Breast epithelium (tissue), 4 donors: ENCODE results near the gene EPHA6. TPM values are rescaled to one million over a fixed set of nuclear protein-coding genes. Genes with fewer than 3 reads are reported as not detected.

Experiments
- DNase-seq, 2 donors: peaks; one replicate each; pipeline ENCODE4 v3.0.0-alpha.2; 2019; ENCODE audit warnings: low spot score in 2 of 2
- H3K27ac ChIP-seq, 2 donors: fragments of 200-600 bp; sonication (generic) in 1 of 2; one replicate each; pipeline ENCODE4 v1.5.1; 2016 to 2019; ENCODE audit warnings: mild to moderate bottlenecking in 1 of 2
- H3K27me3 ChIP-seq, 2 donors: fragments of 200-600 bp; sonication (generic) in 1 of 2; one replicate each; pipeline versions ENCODE4 v1.5.1 to v1.6.0; 2017 to 2019; ENCODE audit warnings: control low read depth in 1 of 2, mild to moderate bottlenecking in 1 of 2
- H3K36me3 ChIP-seq: fragments of 200-600 bp; one replicate; pipeline ENCODE4 v1.5.1; 2019
- H3K4me1 ChIP-seq, 2 donors: fragments of 200-600 bp; sonication (generic); one replicate each; pipeline ENCODE4 v1.5.1; 2016 to 2019; ENCODE audit warnings: control low read depth in 1 of 2
- H3K4me3 ChIP-seq, 3 donors: fragments of 200-600 bp; sonication (generic); 1 replicate in 2 of 3; 2 replicates in 1 of 3; pipeline ENCODE4 v1.5.1; 2016 to 2019; ENCODE audit warnings: mild to moderate bottlenecking in 3 of 3, moderate library complexity in 2 of 3
- H3K9me3 ChIP-seq, 2 donors: fragments of 200-600 bp; sonication (generic) in 1 of 2; one replicate each; pipeline ENCODE4 v1.5.1; 2016 to 2019; ENCODE audit warnings: control low read depth in 1 of 2
- POLR2A ChIP-seq: fragments of 450-650 bp; IDR thresholded peaks from one replicate; pipeline ENCODE4 v1.6.1; 2016; ENCODE audit warnings: antibody characterized with exemption, mild to moderate bottlenecking, moderate library complexity
- POLR2AphosphoS5 ChIP-seq, 3 donors: sonication (generic); formaldehyde crosslinking; IDR thresholded peaks; one replicate each; pipeline ENCODE4 v1.6.1; 2017; ENCODE audit warnings: antibody characterized with exemption in 3 of 3
- intact Hi-C: fragments of 100-400 bp; cut with DNase I; formaldehyde crosslinking; loops from one replicate; pipeline ENCODE4 v1.15.1; 2023; ENCODE audit warnings: low total_unique reads
- total RNA-seq, 3 donors: library from RNA; depleted of rRNA; stranded (reverse); fragments of >200 nt; gene quantifications; one replicate each; pipeline ENCODE4 v1.1.0, GENCODE V29; 2016
- TF ChIP-seq, protein P1 (sequence below), 3 donors: fragments of 450-650 bp; IDR thresholded peaks; one replicate each; pipeline ENCODE4 v1.5.1; 2016 to 2017; ENCODE audit warnings: antibody characterized with exemption in 3 of 3, mild to moderate bottlenecking in 3 of 3, moderate library complexity in 3 of 3

The EPHA6 gene
- total RNA-seq, 3 donors from 2014 or later = 0.98 to 1.4 (median 1.2) TPM

DNA sequence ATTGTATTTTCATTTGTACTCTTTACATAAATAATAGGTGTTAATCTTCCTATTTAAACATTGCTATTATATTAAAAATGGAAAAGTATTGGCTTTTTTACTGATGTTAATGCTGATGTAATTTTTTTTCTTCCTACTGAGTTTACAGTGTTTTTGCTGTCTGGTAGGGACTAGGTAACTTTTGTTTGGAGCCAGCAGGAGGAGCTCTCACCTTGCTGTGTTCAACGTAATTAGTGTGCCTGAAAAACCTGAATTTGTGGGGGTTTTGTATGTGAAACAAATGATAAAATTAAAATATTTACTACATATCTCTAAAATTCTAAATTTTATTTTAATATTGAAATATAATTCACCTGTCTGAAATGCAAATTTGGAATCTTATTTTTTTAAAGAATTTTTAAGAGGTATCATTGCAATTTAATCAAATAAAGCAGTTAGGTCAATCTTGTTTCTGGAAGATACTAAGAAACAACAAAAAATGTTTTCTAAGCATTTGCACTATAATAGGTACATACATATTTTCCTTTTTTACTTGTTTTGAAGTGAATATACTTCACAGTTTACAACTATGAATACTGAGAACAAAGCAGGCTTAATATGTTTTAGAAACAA lies 48.8 kb downstream of the EPHA6 start:
- TF ChIP-seq POLR2A (no peak), POLR2AphosphoS5 (IDR thresholded peaks at IDR 0.05) (no peak)
- TF ChIP-seq, protein P1, sequence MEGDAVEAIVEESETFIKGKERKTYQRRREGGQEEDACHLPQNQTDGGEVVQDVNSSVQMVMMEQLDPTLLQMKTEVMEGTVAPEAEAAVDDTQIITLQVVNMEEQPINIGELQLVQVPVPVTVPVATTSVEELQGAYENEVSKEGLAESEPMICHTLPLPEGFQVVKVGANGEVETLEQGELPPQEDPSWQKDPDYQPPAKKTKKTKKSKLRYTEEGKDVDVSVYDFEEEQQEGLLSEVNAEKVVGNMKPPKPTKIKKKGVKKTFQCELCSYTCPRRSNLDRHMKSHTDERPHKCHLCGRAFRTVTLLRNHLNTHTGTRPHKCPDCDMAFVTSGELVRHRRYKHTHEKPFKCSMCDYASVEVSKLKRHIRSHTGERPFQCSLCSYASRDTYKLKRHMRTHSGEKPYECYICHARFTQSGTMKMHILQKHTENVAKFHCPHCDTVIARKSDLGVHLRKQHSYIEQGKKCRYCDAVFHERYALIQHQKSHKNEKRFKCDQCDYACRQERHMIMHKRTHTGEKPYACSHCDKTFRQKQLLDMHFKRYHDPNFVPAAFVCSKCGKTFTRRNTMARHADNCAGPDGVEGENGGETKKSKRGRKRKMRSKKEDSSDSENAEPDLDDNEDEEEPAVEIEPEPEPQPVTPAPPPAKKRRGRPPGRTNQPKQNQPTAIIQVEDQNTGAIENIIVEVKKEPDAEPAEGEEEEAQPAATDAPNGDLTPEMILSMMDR (IDR thresholded peaks at IDR 0.05) = peak in 2 of 3 donors; percentile 64 to 75
- Histone ChIP-seq H3K4me1 (no peaks in the 10 kb centered on the region), H3K9me3 (no peaks in the 10 kb centered on the region), H3K27me3 (no peaks in the 10 kb centered on the region), H3K27ac (no peak overlapping the region), H3K36me3 (no peaks in the 10 kb centered on the region), H3K4me3 (no peak overlapping the region)
- DNase-seq = peak in 1 of 2 donors; percentile 27
- intact Hi-C loops = no loop called here

- no peak for TF ChIP-seq POLR2A
- no peak for TF ChIP-seq POLR2AphosphoS5 (IDR thresholded peaks at IDR 0.05)
- TF ChIP-seq, protein P1 (IDR thresholded peaks at IDR 0.05) = no peak
- intact Hi-C loops = no loop called here
- Histone ChIP-seq H3K27me3 (no peaks in the 10 kb centered on the region), H3K36me3 (no peaks in the 10 kb centered on the region), H3K4me3 (no peak overlapping the region), H3K4me1 (no peaks in the 10 kb centered on the region), H3K27ac (no peak overlapping the region), H3K9me3 (no peaks in the 10 kb centered on the region)
- no peak for DNase-seq
Observed at GRCh38 chr3:96865605-96866004, 51.2 kb downstream of the EPHA6 start.

GRCh38 chr3:96869316-96869715 lies 54.9 kb downstream of the EPHA6 start:
- no peaks in the 10 kb centered on the region for H3K36me3 ChIP-seq
- no peak overlapping the region for H3K27ac ChIP-seq
- H3K4me3 ChIP-seq = no peak overlapping the region
- H3K9me3 ChIP-seq = no peaks in the 10 kb centered on the region
- H3K4me1 ChIP-seq = no peaks in the 10 kb centered on the region
- no peaks in the 10 kb centered on the region for H3K27me3 ChIP-seq
- TF ChIP-seq, protein P1 (IDR thresholded peaks at IDR 0.05) = no peak
- TF ChIP-seq POLR2A (no peak), POLR2AphosphoS5 (IDR thresholded peaks at IDR 0.05) (no peak)
- intact Hi-C loops = no loop called here
- DNase-seq = no peak

GRCh38 chr3:96877510-96877909 lies 63.1 kb downstream of the EPHA6 start:
- H3K4me1 ChIP-seq = no peaks in the 10 kb centered on the region
- H3K9me3 ChIP-seq = no peaks in the 10 kb centered on the region
- H3K27me3 ChIP-seq = no peaks in the 10 kb centered on the region
- intact Hi-C loops = no loop called here
- no peak overlapping the region for H3K4me3 ChIP-seq
- H3K27ac ChIP-seq = no peak overlapping the region
- H3K36me3 ChIP-seq = no peaks in the 10 kb centered on the region
- no peak for DNase-seq
- TF ChIP-seq POLR2A = no peak
- TF ChIP-seq, protein P1 (IDR thresholded peaks at IDR 0.05) = no peak
- TF ChIP-seq POLR2AphosphoS5 (IDR thresholded peaks at IDR 0.05) = no peak

DNA sequence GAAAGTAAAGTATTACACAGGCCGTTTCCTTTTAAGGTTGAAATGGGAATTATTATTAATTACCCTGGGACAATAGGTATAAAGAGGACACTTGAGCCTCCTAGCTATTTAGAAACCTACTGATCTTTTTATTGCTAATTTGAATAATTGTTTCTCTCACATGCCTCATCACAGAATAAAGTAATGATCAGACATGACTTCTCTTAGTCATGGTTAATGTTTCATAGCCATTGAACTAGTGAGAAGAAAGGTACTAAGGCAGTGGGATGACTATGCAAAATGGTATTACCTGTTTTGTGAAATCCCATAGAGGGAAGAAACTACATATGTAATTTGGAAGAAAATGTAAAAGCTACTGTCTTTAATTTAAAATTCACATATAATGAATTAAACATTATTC lies 85.6 kb downstream of the EPHA6 start:
- DNase-seq = no peak
- Histone ChIP-seq H3K27me3 (no peaks in the 10 kb centered on the region), H3K4me3 (no peak overlapping the region), H3K9me3 (no peaks in the 10 kb centered on the region), H3K27ac (no peak overlapping the region), H3K4me1 (no peaks in the 10 kb centered on the region), H3K36me3 (no peaks in the 10 kb centered on the region)
- TF ChIP-seq POLR2AphosphoS5 (IDR thresholded peaks at IDR 0.05) (no peak), POLR2A (no peak)
- TF ChIP-seq, protein P1 (IDR thresholded peaks at IDR 0.05) = no peak
- intact Hi-C loops = no loop called here
